ENCODE measurements around the gene CPXM2. TPM values are rescaled to one million over a fixed set of nuclear protein-coding genes. Genes with fewer than 3 reads are reported as not detected.

Gene CPXM2
- total and polyA plus RNA-seq, 2 donors (not counting 1 experiment from before 2014, with no cell fraction given) = 3.1 to 48.1 TPM

GRCh38 chr10:123890756-123891143, 857 bp downstream of the CPXM2 start:
- TF ChIP-seq CTCF (conservative IDR thresholded peaks at IDR 0.05 in 1 of 2, IDR thresholded peaks at IDR 0.05 in 1 of 2; ENCODE audit: low read depth in 1 of 2, low read length in 2 of 2) (no peak), EZH2 (IDR thresholded peaks at IDR 0.05; ENCODE audit: low read length, missing control alignments) (no peak)
- no peak overlapping the region for H3K4me2 ChIP-seq (ENCODE audit: extremely low read depth, insufficient read depth, low read length)
- H3K9ac ChIP-seq (ENCODE audit: insufficient read depth, low read length) = no peak overlapping the region

GRCh38 chr10:123890226-123890625, 1.4 kb downstream of the CPXM2 start:
- Histone ChIP-seq H3K27ac (ENCODE audit: insufficient read depth, low read length) (no peak overlapping the region), H3K79me2 (ENCODE audit: control insufficient read depth, insufficient read depth, low read length) (no peaks in the 10 kb centered on the region), H3K4me3 (replicated peaks in 1 of 4; ENCODE audit: control extremely low read depth in 1 of 4, insufficient read depth in 1 of 4, low read depth in 3 of 4, low read length in 4 of 4) (peak overlapping the region in 1 of 4 experiments; percentile 33), H2AFZ (ENCODE audit: low read length) (no peak overlapping the region), H3K4me2 (ENCODE audit: extremely low read depth, insufficient read depth, low read length) (no peak overlapping the region), H3K27me3 (ENCODE audit: control insufficient read depth, insufficient read depth, low read length) (no peaks in the 10 kb centered on the region), H3K4me1 (ENCODE audit: control insufficient read depth, extremely low read depth, insufficient read depth, low read length) (no peaks in the 10 kb centered on the region), H4K20me1 (ENCODE audit: control insufficient read depth, extremely low read depth, insufficient read depth, low read length) (no peaks in the 10 kb centered on the region), H3K9me3 (ENCODE audit: control insufficient read depth, insufficient read depth, low read depth, low read length) (no peaks in the 10 kb centered on the region), H3K9ac (ENCODE audit: insufficient read depth, low read length) (no peak overlapping the region), H3K36me3 (ENCODE audit: control insufficient read depth, insufficient read depth, low read length) (no peaks in the 10 kb centered on the region)
- TF ChIP-seq EZH2 (IDR thresholded peaks at IDR 0.05; ENCODE audit: low read length, missing control alignments) (no peak), CTCF (conservative IDR thresholded peaks at IDR 0.05 in 1 of 2, IDR thresholded peaks at IDR 0.05 in 1 of 2; ENCODE audit: low read depth in 1 of 2, low read length in 2 of 2) (no peak)
- no peak for DNase-seq (ENCODE audit: low read depth in 2 of 2)

More at GRCh38 chr10:123890756-123891143, 857 bp downstream of the CPXM2 start:
- no peaks in the 10 kb centered on the region for H3K9me3 ChIP-seq (ENCODE audit: control insufficient read depth, insufficient read depth, low read depth, low read length)
- H3K4me3 ChIP-seq (replicated peaks in 1 of 4; ENCODE audit: control extremely low read depth in 1 of 4, insufficient read depth in 1 of 4, low read depth in 3 of 4, low read length in 4 of 4) = peak overlapping the region in 1 of 4 experiments; percentile 33
- no peaks in the 10 kb centered on the region for H3K4me1 ChIP-seq (ENCODE audit: control insufficient read depth, extremely low read depth, insufficient read depth, low read length)
- H3K27ac ChIP-seq (ENCODE audit: insufficient read depth, low read length) = no peak overlapping the region
- H3K79me2 ChIP-seq (ENCODE audit: control insufficient read depth, insufficient read depth, low read length) = no peaks in the 10 kb centered on the region
- H4K20me1 ChIP-seq (ENCODE audit: control insufficient read depth, extremely low read depth, insufficient read depth, low read length) = no peaks in the 10 kb centered on the region
- no peak for DNase-seq (ENCODE audit: low read depth in 2 of 2)
- no peaks in the 10 kb centered on the region for H3K36me3 ChIP-seq (ENCODE audit: control insufficient read depth, insufficient read depth, low read length)
- no peak overlapping the region for H2AFZ ChIP-seq (ENCODE audit: low read length)
- no peaks in the 10 kb centered on the region for H3K27me3 ChIP-seq (ENCODE audit: control insufficient read depth, insufficient read depth, low read length)

GRCh38 chr10:123889821-123890220, 1.8 kb downstream of the CPXM2 start:
- no peak for DNase-seq (ENCODE audit: low read depth in 2 of 2)
- Histone ChIP-seq H3K9me3 (ENCODE audit: control insufficient read depth, insufficient read depth, low read depth, low read length) (no peaks in the 10 kb centered on the region), H3K27ac (ENCODE audit: insufficient read depth, low read length) (no peak overlapping the region), H3K4me2 (ENCODE audit: extremely low read depth, insufficient read depth, low read length) (no peak overlapping the region), H4K20me1 (ENCODE audit: control insufficient read depth, extremely low read depth, insufficient read depth, low read length) (no peaks in the 10 kb centered on the region), H3K4me3 (replicated peaks in 1 of 4; ENCODE audit: control extremely low read depth in 1 of 4, insufficient read depth in 1 of 4, low read depth in 3 of 4, low read length in 4 of 4) (no peak overlapping the region), H3K9ac (ENCODE audit: insufficient read depth, low read length) (no peak overlapping the region), H3K79me2 (ENCODE audit: control insufficient read depth, insufficient read depth, low read length) (no peaks in the 10 kb centered on the region), H2AFZ (ENCODE audit: low read length) (no peak overlapping the region), H3K36me3 (ENCODE audit: control insufficient read depth, insufficient read depth, low read length) (no peaks in the 10 kb centered on the region), H3K4me1 (ENCODE audit: control insufficient read depth, extremely low read depth, insufficient read depth, low read length) (no peaks in the 10 kb centered on the region), H3K27me3 (ENCODE audit: control insufficient read depth, insufficient read depth, low read length) (no peaks in the 10 kb centered on the region)
- TF ChIP-seq EZH2 (IDR thresholded peaks at IDR 0.05; ENCODE audit: low read length, missing control alignments) (no peak), CTCF (conservative IDR thresholded peaks at IDR 0.05 in 1 of 2, IDR thresholded peaks at IDR 0.05 in 1 of 2; ENCODE audit: low read depth in 1 of 2, low read length in 2 of 2) (no peak)
